HepG2 (cell line): ENCODE data around the gene ZNF747. TPM values are rescaled to one million over a fixed set of nuclear protein-coding genes. Genes with fewer than 3 reads are reported as not detected.

Experiments used
- ATAC-seq: fragments of 200-7000 bp; cut with Tn5 transposase; 3 replicates; pipeline ENCODE4 v1.9.1; 2020; ENCODE audit warnings: mild to moderate bottlenecking, moderate library complexity
- BruUV-seq: library from RNA; stranded (reverse); fragments of 400-500 nt; replicated peaks from 2 replicates; lab custom pipeline; 2021; lab: Mats Ljungman, UMichigan
- CTCF ChIA-PET: fragments of 300-600 bp; formaldehyde crosslinking; extraction: SDS; loops from one replicate; lab custom pipeline; 2021; ENCODE audit warnings: low total read pairs, inconsistent platforms, low intra/inter-chr PET ratio; lab: Yijun Ruan, JAX
- POLR2A ChIA-PET: fragments of 350-600 bp; sonication (Branson Sonifier 250); formaldehyde crosslinking; loops from one replicate; lab custom pipeline; 2020; ENCODE audit warnings: antibody characterized with exemption, inconsistent platforms; lab: Yijun Ruan, JAX
- DNase-seq: peaks from one replicate; pipeline ENCODE4 v3.0.0-alpha.2; 2015; ENCODE audit warnings: low spot score
- FAIRE-seq: peaks from 3 replicates; lab custom pipeline; 2011; peaks lifted over from hg19 to GRCh38; lab: Jason Lieb, UNC
- H2AFZ ChIP-seq: one replicate; pipeline ENCODE4 v1.6.1; 2011; ENCODE audit warnings: low read length, inconsistent platforms
- H3K27ac ChIP-seq: fragments of 300-600 bp; 3 replicates; pipeline ENCODE4 v1.8.0; 2011; ENCODE audit warnings: mixed run types, mild to moderate bottlenecking, mixed read lengths, low read length, inconsistent platforms; ENCODE audit not compliant: insufficient read depth; ENCODE audit errors: extremely low read length
- H3K27me3 ChIP-seq, 2 experiments: fragments of 200-600 bp in 1 of 2; 2 replicates in 1 of 2; 3 replicates in 1 of 2; pipeline versions ENCODE4 v1.6.0 to v1.8.0; 2011; ENCODE audit warnings: low read length in 2 of 2, mild to moderate bottlenecking in 2 of 2, moderate library complexity in 2 of 2, inconsistent platforms in 1 of 2; ENCODE audit not compliant: insufficient read depth in 2 of 2, control insufficient read depth in 1 of 2
- H3K36me3 ChIP-seq, 2 experiments: fragments of 200-600 bp in 1 of 2; replicated peaks in 1 of 2; 2 replicates in 1 of 2; 3 replicates in 1 of 2; pipeline versions ENCODE4 v1.5.1 to v1.8.0; 2011; ENCODE audit warnings: low read length in 2 of 2, inconsistent platforms in 1 of 2; ENCODE audit not compliant: insufficient read depth in 2 of 2, control insufficient read depth in 1 of 2
- H3K4me1 ChIP-seq: 2 replicates; pipeline ENCODE4 v1.5.1; 2012; ENCODE audit warnings: low read length, inconsistent platforms; ENCODE audit not compliant: insufficient read depth
- H3K4me2 ChIP-seq: 2 replicates; pipeline ENCODE4 v1.6.0; 2011; ENCODE audit warnings: low read depth, low read length, inconsistent platforms
- H3K4me3 ChIP-seq, 3 experiments: fragments of 200-600 bp in 1 of 3; sonication (generic), shearing (Covaris generic) in 1 of 3; replicated peaks in 1 of 3; 2 replicates each; pipeline ENCODE4 v1.5.1; 2011 to 2016; ENCODE audit warnings: low read length in 3 of 3, inconsistent platforms in 2 of 3, low read depth in 2 of 3, mild to moderate bottlenecking in 2 of 3, control low read depth in 1 of 3, mixed read lengths in 1 of 3; ENCODE audit not compliant: insufficient read depth in 1 of 3
- H3K79me2 ChIP-seq: one replicate; pipeline ENCODE4 v1.6.1; 2011; ENCODE audit warnings: low read length, inconsistent platforms; ENCODE audit not compliant: insufficient read depth
- H3K9ac ChIP-seq: 2 replicates; pipeline ENCODE4 v1.6.0; 2011; ENCODE audit warnings: mild to moderate bottlenecking, low read depth, low read length, inconsistent platforms; ENCODE audit not compliant: insufficient read depth
- H3K9me3 ChIP-seq: 2 replicates; pipeline ENCODE4 v1.5.1; 2012; ENCODE audit warnings: mild to moderate bottlenecking, low read length
- H4K20me1 ChIP-seq: 2 replicates; pipeline ENCODE4 v1.6.0; 2011; ENCODE audit warnings: inconsistent platforms, mild to moderate bottlenecking, low read length, moderate library complexity; ENCODE audit not compliant: insufficient read depth
- HIC2 ChIP-seq: sonication (generic); formaldehyde crosslinking; IDR thresholded peaks from 2 replicates; pipeline ENCODE4 v1.9.0; 2022; ENCODE audit warnings: low read depth, missing genetic modification reagents
- KLF16 ChIP-seq, 2 experiments: sonication (generic) in 1 of 2; formaldehyde crosslinking in 1 of 2; IDR thresholded peaks; 2 replicates each; pipeline versions ENCODE4 v1.6.1 to v1.8.0; 2016 to 2023; ENCODE audit warnings: missing genetic modification reagents in 2 of 2, missing compliant biosample characterization in 1 of 2
- MYPOP ChIP-seq: sonication (generic); formaldehyde crosslinking; IDR thresholded peaks from 2 replicates; pipeline ENCODE4 v1.8.1; 2023; ENCODE audit warnings: mild to moderate bottlenecking, moderate library complexity, missing genetic modification reagents
- REST ChIP-seq, 2 experiments: IDR thresholded peaks; 2 replicates each; pipeline ENCODE4 v1.6.1; 2011 to 2012; ENCODE audit warnings: low read length in 2 of 2, borderline replicate concordance in 1 of 2, low read depth in 1 of 2, mild to moderate bottlenecking in 1 of 2, moderate library complexity in 1 of 2
- ZFX ChIP-seq: sonication (generic); formaldehyde crosslinking; IDR thresholded peaks from 2 replicates; pipeline ENCODE4 v1.4.0; 2020; ENCODE audit warnings: mild to moderate bottlenecking, low read depth, missing genetic modification reagents, moderate library complexity
- ZNF251 ChIP-seq: sonication (generic); formaldehyde crosslinking; IDR thresholded peaks from 2 replicates; pipeline ENCODE4 v1.9.0; 2021; ENCODE audit warnings: mild to moderate bottlenecking, missing genetic modification reagents
- ZNF572 ChIP-seq: sonication (generic); formaldehyde crosslinking; IDR thresholded peaks from 2 replicates; pipeline ENCODE4 v1.5.1; 2020; ENCODE audit warnings: mild to moderate bottlenecking, missing genetic modification reagents
- ZNF615 ChIP-seq: sonication (generic); formaldehyde crosslinking; IDR thresholded peaks from 2 replicates; pipeline ENCODE4 v1.5.0; 2020; ENCODE audit warnings: mild to moderate bottlenecking, missing genetic modification reagents, borderline replicate concordance
- WGBS: methylation state at CpG from one replicate; pipeline ENCODE4 v1.1.6; 2017; ENCODE audit warnings: low lambda C conversion rate; 5-methylcytosine and 5-hydroxymethylcytosine counted together
- in situ Hi-C: cut with HindIII; loops from 2 replicates; pipeline ENCODE4 v1.10.0; 2017; ENCODE audit warnings: low pct_unique_long_range_greater_than_20kb; ENCODE audit not compliant: extremely low pct_ligation_motif_present
- intact Hi-C: fragments of 100-400 bp; cut with micrococcal nuclease; formaldehyde crosslinking; loops from one replicate; pipeline ENCODE4 v1.10.0; 2022; ENCODE audit not compliant: unreplicated experiment
- polyA plus RNA-seq, 8 experiments: library from polyadenylated mRNA; depleted of rRNA in 3 of 8; stranded (reverse) in 7 of 8; unstranded in 1 of 8; fragments of >200 nt; fragmentation: Illumina TruSeq in 4 of 8; extraction: Trizol in 4 of 8; gene quantifications; 2 replicates each; pipeline versions ENCODE4 v1.2.1 to v1.2.3, GENCODE V29; 2011 to 2016; ENCODE audit warnings: low read depth in 4 of 8, missing spikeins in 1 of 8, mixed read lengths in 1 of 8; ENCODE audit not compliant: insufficient read depth in 1 of 8
- total RNA-seq, 5 experiments: library from RNA; depleted of rRNA; stranded (reverse); fragments of >200 nt; fragmentation: Illumina TruSeq; extraction: Trizol; gene quantifications; 2 replicates each; pipeline ENCODE4 v1.2.3, GENCODE V29; 2016; ENCODE audit warnings: low read depth in 1 of 5
- TF ChIP-seq, protein P1 (sequence below), 2 experiments: sonication (generic) in 1 of 2; formaldehyde crosslinking in 1 of 2; IDR thresholded peaks; 2 replicates each; pipeline versions ENCODE4 v1.4.0 to v1.6.1; 2016 to 2020; ENCODE audit warnings: borderline replicate concordance in 1 of 2, low read depth in 1 of 2, mild to moderate bottlenecking in 1 of 2, missing genetic modification reagents in 1 of 2
- TF ChIP-seq, protein P2 (sequence below): sonication (generic); formaldehyde crosslinking; IDR thresholded peaks from 2 replicates; pipeline ENCODE4 v1.5.0; 2020; ENCODE audit warnings: mild to moderate bottlenecking, missing genetic modification reagents, moderate library complexity

Gene ZNF747
- total and polyA plus RNA-seq, 2 of the 13 experiments (the other 11 are each of a cell fraction or from before 2014, with no cell fraction given): 7.2 to 10.2 TPM

GRCh38 chr16:30574678-30575077 lies 40.0 kb upstream of the ZNF747 start:
- Histone ChIP-seq H3K27ac (no peak overlapping the region), H3K4me1 (peaks cover 50% of the 10 kb centered on the region), H3K4me3 (no peak overlapping the region), H3K9me3 (no peaks in the 10 kb centered on the region), H3K36me3 (0 out of 5 replicates have a peak, but pooled peaks cover 0 to 2% of the 10 kb centered on the region in 2 experiments), H3K79me2 (peaks cover 2% of the 10 kb centered on the region), H3K27me3 (no peaks in the 10 kb centered on the region), H4K20me1 (no peaks in the 10 kb centered on the region), H2AFZ (no peak overlapping the region), H3K4me2 (no peak overlapping the region), H3K9ac (no peak overlapping the region)
- no peak for DNase-seq
- WGBS: 92% methylated on average over 1 of the region's 1 CpG
- in situ Hi-C loops: loop anchor here (5.0 kb wide), 1 partner anchor 48 kb away; no protein-coding TSS in a partner anchor
- POLR2A ChIA-PET: interaction anchor here (1.2 to 1.3 kb wide), 2 partner anchors 16 to 40 kb away, joined by 3 to 5 read pairs; partner anchors contain the start of genes ZNF747 and ZNF764
- intact Hi-C loops: no loop called here
- FAIRE-seq: peak; percentile 8
- CTCF ChIA-PET: no interaction called here
- BruUV-seq: no TSS peak
- no peak for ATAC-seq
- TF ChIP-seq HIC2 (no peak), ZNF572 (CRISPR knock-in tag) (no peak), ZNF251 (CRISPR knock-in tag) (no peak), MYPOP (no peak), ZFX (CRISPR knock-in tag) (no peak), KLF16 (CRISPR knock-in tag; IDR thresholded peaks at IDR 0.05) (no peak), REST (IDR thresholded peaks at IDR 0.05; ENCODE audit: borderline replicate concordance in 1 of 2, low read depth in 1 of 2, low read length in 2 of 2) (no peak), ZNF615 (CRISPR knock-in tag) (no peak)
- TF ChIP-seq, protein P1, sequence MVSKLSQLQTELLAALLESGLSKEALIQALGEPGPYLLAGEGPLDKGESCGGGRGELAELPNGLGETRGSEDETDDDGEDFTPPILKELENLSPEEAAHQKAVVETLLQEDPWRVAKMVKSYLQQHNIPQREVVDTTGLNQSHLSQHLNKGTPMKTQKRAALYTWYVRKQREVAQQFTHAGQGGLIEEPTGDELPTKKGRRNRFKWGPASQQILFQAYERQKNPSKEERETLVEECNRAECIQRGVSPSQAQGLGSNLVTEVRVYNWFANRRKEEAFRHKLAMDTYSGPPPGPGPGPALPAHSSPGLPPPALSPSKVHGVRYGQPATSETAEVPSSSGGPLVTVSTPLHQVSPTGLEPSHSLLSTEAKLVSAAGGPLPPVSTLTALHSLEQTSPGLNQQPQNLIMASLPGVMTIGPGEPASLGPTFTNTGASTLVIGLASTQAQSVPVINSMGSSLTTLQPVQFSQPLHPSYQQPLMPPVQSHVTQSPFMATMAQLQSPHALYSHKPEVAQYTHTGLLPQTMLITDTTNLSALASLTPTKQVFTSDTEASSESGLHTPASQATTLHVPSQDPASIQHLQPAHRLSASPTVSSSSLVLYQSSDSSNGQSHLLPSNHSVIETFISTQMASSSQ (IDR thresholded peaks at IDR 0.05; ENCODE audit: low read depth): no peak
- TF ChIP-seq, protein P1 (CRISPR knock-in tag; IDR thresholded peaks at IDR 0.05; ENCODE audit: borderline replicate concordance): no peak
- TF ChIP-seq, protein P2, sequence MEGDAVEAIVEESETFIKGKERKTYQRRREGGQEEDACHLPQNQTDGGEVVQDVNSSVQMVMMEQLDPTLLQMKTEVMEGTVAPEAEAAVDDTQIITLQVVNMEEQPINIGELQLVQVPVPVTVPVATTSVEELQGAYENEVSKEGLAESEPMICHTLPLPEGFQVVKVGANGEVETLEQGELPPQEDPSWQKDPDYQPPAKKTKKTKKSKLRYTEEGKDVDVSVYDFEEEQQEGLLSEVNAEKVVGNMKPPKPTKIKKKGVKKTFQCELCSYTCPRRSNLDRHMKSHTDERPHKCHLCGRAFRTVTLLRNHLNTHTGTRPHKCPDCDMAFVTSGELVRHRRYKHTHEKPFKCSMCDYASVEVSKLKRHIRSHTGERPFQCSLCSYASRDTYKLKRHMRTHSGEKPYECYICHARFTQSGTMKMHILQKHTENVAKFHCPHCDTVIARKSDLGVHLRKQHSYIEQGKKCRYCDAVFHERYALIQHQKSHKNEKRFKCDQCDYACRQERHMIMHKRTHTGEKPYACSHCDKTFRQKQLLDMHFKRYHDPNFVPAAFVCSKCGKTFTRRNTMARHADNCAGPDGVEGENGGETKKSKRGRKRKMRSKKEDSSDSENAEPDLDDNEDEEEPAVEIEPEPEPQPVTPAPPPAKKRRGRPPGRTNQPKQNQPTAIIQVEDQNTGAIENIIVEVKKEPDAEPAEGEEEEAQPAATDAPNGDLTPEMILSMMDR (CRISPR knock-in tag): no peak
